ENCODE data around the gene SLC24A3.

SLC24A3 gene

DNA sequence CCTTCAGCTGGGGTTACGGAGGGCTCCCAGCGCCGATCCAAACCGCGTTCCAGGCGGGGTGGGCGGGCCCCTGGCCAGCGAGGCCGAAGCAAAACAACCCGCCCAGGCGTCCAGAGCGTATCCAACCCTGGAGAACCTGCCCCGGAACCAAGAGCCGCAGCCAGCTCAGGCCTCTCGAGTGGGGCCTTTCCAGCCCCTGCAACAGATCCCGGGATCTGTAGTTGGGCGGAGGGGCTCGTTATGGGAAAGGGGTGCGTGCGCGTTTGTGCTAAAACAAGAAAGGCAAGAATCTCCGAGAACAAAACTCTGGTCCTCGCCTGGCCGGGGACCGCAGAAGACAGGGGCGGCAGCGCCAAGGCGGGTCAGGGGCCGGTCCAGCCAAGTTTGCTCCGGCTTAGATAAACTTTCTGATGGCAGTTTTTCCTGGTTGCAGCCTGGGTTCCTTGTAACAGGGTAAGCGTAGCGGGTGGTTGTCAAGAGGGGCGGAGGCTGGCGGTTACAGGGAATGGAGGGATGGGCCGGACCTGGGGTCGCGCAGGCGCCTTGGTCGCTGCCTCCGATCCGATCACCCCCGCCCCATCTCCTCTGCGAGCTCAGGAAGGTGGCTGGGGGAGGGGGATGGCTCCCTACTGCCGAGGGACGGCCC, 545.2 kb downstream of the SLC24A3 start:
- DNase-seq (ENCODE audit: low read depth in 1 of 2, low spot score in 1 of 2) = no peak

DNA sequence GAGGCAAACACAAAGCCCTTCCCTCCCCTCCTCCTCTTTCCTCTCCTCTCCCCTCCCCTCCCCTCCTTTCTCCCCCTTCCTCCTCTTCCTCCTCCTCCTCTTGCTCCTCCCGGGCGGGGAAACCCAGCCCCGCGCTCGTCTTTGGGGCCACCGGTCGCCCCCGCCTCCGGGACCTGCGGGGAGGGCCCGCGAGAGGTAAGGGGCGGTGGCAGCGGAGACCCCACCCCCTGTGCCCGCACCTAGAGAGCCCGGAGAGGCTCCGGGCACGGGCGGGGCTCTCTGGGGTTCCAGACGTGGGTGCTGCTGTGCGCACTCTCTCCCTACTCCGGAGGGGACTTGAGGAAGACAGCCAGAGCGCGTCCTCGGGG, 545.7 kb downstream of the SLC24A3 start, which contains the start of gene RIN2:
TSS of gene RIN2 (plus strand) at position 126 of the 368 bp plus-strand sequence. CDS start 131,344 bp downstream, outside the sequence.
- DNase-seq (ENCODE audit: low read depth in 1 of 2, low spot score in 1 of 2) = no peak

DNA sequence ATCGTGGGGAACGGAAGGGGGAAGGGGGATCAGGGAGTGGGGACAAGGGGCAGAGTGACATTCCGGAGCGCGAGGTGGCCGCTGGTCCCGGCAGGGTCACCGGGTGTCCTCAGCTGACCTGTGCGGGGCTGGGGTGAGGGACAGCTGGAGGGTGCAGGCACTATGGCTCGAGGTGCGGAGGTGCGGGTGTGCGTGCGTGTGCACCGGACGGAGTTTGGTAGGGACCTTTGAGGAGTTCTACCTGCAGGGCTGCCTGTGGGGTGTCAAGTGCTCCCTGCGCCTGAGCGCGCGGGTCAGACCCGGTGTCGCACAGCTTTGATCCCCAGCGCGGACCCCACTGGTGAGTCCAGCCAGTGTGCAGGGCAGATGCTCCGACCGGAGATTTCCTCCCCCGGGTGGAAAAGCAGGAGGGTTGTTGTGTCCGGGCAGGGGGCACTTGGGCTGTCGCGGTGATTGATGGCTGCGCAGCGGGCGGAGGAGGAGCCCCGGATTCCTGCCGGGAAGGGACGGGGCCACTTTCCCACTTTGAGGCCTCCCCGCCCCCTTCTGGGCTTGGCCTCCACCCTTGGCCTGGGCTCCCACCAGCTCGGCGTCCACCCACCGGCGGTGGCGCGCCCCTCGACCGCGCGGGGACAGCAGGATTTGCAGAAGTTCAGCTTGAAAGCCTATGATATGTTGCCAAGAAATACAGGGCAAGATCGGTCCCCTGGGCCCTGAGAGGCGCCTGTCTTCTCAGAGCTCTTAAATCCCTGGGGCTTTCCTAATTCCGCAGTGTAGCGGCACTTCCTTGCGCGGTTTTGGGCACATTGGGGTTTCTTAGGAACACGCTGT, 546.3 kb downstream of the SLC24A3 start:
- no peak for DNase-seq (ENCODE audit: low read depth in 1 of 2, low spot score in 1 of 2)

DNA sequence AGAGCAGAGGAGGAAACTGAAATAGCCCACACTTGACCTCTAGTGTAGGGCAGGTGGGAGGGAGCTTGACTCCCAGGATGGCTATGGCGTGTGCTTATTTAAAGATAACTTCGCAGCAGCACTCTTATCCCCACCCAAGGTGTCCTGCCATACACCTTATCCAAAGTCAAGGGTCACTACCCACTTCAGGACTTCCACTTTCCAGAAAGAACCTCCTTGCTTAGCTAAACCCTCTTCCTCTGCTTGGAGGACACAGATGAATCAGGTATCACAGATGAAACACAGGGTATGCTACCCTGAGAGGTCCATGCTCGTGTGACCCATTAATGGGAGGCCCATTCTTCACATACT, 547.9 kb downstream of the SLC24A3 start:
- DNase-seq (ENCODE audit: low read depth in 1 of 2, low spot score in 1 of 2) = no peak

DNA sequence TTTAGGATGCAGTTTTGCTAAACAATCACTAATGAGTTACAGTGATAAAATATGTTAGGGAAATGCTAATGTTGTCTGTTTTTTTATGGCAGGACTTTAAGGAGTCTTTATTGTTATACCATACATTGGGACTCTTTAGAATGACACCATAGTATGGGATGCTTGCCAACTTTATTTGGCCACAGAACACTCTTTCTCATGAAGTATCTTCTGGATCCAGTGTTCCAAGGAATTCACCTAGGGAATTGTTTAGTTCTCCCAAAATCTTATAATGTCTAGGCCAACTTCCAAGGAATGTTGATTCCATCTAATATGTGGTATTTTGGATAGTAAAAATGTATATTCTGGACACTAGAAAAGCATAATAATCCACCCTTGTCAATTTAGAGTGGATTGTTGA, 548.9 kb downstream of the SLC24A3 start:
- no peak for DNase-seq (ENCODE audit: low read depth in 1 of 2, low spot score in 1 of 2)

DNA sequence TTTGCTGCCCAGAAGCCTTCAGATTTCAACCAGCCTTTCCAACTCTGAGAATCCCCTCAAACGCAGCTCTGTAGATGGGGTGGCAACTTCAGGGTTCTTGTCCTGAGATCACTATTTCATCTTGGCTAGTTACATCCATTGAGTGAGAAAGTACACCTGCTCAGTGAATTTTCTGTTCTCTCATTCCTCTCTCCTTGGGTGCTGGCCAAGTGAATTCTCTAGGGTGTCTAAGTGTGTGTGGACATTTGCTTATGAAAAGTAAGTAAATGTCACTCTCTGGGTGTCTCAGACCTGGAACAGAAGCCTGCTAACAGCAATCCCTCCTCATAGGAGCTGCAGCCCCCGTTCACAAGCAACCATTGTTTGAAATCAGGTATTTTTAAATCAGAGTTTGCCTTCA, 549.4 kb downstream of the SLC24A3 start:
- no peak for DNase-seq (ENCODE audit: low read depth in 1 of 2, low spot score in 1 of 2)

DNA sequence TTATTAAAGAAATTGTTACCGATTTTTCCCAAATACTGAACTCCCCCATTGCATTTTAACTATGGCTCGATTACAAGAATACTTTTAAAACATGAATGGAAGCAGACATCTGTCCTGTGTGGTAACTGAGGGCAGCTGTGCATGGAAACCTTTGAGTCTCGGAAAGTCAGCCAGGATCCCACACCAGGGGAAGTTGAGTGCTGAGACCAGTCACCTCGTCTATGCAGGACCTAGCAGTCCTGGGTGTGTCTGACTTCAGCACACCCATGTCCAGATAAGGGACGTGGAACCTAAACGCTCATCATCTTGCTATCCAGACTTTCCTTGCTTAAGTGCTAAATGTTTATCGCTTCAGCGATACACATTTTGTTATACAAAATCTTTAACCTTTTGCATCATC, 551.8 kb downstream of the SLC24A3 start:
- DNase-seq (ENCODE audit: low read depth in 1 of 2, low spot score in 1 of 2) = no peak

DNA sequence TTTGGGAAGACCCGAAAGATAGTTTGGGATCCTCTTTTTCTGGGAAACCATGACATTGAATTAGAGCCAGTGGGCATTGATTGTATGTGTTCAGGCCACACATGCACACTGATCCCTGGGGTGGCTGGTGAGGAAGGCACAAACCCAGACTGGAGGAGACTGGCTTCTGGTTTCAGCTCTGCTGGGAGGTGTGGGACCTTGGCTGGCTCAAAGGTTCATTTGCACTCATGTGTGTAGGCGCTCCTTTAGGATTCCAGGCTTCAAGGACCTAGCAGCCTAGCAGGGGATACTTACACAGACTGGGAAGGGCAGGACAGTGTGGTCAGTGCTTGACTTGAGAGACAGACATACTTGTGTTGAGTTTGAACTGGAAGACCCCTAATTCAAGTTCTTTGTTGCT, 552.8 kb downstream of the SLC24A3 start:
- DNase-seq (ENCODE audit: low read depth in 1 of 2, low spot score in 1 of 2) = no peak

DNA sequence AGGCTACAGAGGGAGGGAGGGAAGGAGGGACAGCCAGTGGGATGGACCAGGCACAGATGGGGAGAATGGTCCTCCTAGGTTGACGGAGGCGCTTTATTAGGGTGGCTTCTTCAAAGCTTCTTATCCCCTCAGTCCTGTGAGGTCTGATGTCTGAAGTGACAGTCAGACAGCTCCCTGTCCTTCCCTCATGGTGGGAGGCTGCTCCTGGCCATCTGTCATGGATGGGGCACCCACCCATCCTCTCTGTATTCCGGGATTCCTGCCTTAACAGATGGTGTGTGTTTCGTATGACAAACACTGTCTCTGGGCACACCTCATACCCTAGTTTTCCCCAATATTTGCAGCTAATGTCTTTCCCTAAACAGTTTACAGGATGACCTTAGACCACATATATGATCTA, 553.5 kb downstream of the SLC24A3 start:
- no peak for DNase-seq (ENCODE audit: low read depth in 1 of 2, low spot score in 1 of 2)

DNA sequence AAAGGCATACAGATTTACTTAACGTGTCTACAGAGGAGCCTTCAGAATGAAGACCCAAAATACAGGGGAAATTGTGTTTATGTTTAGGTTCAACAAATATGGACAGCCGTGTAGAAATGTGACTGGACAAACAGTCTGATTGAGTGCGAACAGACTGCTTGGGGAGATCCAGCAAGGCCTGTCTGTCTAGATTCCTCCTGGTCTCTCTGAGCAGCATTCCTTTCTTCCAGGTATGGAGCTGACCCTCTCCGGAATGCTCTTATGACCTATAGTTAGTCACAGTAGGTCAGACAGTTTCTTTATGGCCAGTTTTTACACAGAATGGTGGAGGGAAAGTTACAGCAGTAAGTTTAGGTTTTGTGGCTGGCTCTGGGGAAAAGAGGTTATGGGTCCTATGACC, 554.6 kb downstream of the SLC24A3 start:
- DNase-seq (ENCODE audit: low read depth in 1 of 2, low spot score in 1 of 2) = no peak

DNA sequence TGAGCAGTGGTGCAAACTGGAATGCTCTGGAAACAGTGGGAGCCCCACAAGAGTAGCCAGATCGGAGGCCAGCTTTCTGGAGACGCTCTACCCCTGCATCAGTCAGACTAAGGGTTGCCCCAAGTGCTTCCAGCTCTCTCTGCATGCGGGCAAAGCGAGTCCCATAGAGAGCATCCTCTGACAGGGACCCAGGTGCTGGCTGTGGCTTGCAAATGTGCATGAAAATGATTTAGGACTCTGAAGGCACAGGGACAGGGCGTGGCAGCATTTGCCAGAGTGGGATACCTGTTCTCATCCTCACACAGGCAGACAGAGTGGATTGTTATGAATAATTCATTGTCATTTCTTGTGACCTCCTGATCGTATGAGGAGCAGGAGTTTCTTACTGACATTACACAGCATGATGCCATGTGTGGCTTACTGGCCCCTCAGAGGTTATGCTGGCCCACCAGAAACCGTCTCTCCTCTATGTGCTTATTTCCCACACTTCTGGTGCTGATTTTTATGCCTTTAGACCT, 555.9 kb downstream of the SLC24A3 start:
- DNase-seq (ENCODE audit: low read depth in 1 of 2, low spot score in 1 of 2) = no peak

DNA sequence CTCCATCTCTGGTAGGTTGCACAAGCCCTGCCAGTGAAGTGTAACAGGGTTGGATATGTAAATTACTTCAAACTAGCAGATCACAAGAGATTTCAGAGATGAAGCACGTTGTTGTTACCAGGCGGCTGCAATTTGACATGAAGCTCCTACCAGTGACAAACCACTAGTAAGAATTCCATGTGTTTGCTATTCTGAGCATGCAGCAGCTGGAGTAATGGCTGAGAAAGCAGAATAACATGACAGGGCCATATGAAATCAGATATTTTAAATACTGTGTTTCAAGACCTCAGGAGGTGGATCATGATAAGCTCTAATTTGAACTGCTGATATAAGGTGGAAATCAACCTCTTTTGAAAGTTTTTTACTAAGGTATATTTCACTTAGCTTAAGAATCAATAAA, 557.1 kb downstream of the SLC24A3 start:
- DNase-seq (ENCODE audit: low read depth in 1 of 2, low spot score in 1 of 2) = no peak

DNA sequence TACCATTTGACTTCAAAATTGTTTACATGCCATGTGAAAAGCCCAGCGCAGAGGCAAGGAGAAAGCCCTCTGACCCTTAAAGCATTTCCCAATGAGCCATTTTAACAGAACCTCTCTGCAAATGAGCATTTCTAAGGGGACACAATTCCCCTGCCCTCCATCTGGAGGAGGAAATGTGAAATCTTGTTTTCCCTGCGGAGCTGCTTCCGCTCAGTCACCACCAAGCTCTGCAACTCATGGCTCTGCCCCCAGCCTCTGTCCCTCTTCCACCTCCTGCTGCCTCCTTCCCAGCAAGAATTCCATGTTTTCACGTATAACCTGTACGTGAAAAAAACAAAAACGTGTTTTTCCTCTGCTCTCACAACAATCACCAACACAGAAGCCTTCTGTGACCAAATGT, 557.9 kb downstream of the SLC24A3 start:
- no peak for DNase-seq (ENCODE audit: low read depth in 1 of 2, low spot score in 1 of 2)

DNA sequence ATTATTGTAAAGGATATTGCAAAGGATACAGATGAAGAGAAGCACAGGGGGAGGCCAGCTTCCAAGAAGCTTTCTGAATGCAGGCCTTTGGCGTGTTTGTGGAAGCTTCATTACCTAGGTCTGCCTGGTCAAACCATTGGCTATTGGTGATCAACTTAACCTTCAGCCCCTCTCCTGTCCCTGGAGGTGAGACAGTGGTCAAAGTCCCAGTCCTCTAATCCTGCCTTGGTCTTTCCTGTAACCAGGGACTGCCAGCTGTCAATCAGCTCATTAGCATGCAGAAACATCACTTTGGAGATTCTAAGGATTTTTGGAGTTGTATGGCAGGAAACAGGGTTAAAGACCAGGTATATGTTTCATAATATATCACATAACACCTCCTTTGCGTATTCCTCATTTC, 558.6 kb downstream of the SLC24A3 start:
- DNase-seq (ENCODE audit: low read depth in 1 of 2, low spot score in 1 of 2) = no peak
